Measurements from ENCODE around the gene FRMD8. TPM values are rescaled to one million over a fixed set of nuclear protein-coding genes. Genes with fewer than 3 reads are reported as not detected.

FRMD8 gene
- total RNA-seq, 4 donors from 2014 or later = 19.9 to 31.5 (median 21.3) TPM

DNA sequence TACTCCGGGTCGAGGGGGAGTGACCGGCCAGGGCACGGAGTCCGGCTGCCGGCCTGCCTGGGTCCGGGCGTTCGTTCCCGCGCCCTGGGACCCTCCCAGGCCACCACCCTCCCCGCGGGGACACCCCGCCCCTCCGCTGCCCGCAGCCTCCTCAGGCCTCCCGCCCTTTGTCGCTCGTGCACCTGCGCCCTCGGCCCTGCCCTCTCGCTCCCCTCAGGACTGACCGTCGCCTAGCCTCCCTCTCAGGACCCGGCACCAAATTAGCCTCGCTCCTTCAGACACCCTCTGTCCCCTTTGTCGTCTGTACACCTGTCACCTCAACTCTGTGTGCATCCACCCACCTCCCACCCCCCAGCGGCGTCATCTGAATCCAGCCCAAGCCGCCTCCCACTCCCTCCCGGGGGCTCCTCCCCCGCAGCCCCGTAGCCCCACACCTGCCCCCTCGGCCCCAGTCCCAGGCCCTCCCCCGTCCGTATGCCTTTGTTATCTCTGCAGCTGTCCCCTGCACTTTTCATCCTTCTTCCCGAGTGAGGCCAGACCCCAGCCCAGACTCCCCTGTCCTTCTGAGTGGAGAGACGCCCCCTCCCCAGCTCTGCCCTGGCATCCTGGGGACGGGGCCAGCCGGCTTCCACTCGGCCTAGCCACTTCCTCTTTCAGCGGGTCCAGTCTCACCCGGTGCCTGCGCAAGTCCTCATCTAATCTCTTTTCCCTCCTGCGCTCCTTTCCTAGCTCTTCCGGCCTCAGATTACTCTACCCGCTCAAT lies 31.2 kb upstream of the FRMD8 start:
- H3K4me1 ChIP-seq = peaks cover 0 to 30% (median 18%) of the 10 kb centered on the region in 3 donors
- H3K27me3 ChIP-seq = peaks cover 11% of the 10 kb centered on the region
- H3K27ac ChIP-seq = peak overlapping the region in 3 of 4 donors; percentile 43 to 84 (median 79)
- peak overlapping the region; percentile 41 to 86 for H3K4me3 ChIP-seq
- ATAC-seq = no peak
- no peaks in the 10 kb centered on the region for H3K9me3 ChIP-seq
- H3K36me3 ChIP-seq = peaks cover 0 to 28% of the 10 kb centered on the region in 2 donors
- WGBS, 2 donors (ENCODE audit: low coverage in 1 of 2) = 0% methylated on average over 10 of the region's 47 CpGs; no CpG with 5 or more reads in 1 of the 2 donors
- no peak for TF ChIP-seq POLR2A (IDR thresholded peaks at IDR 0.05)
- no peak for TF ChIP-seq EP300 (IDR thresholded peaks at IDR 0.05)
- TF ChIP-seq CTCF (IDR thresholded peaks at IDR 0.05) = no peak
- no peak for TF ChIP-seq POLR2AphosphoS5 (IDR thresholded peaks at IDR 0.05)

DNA sequence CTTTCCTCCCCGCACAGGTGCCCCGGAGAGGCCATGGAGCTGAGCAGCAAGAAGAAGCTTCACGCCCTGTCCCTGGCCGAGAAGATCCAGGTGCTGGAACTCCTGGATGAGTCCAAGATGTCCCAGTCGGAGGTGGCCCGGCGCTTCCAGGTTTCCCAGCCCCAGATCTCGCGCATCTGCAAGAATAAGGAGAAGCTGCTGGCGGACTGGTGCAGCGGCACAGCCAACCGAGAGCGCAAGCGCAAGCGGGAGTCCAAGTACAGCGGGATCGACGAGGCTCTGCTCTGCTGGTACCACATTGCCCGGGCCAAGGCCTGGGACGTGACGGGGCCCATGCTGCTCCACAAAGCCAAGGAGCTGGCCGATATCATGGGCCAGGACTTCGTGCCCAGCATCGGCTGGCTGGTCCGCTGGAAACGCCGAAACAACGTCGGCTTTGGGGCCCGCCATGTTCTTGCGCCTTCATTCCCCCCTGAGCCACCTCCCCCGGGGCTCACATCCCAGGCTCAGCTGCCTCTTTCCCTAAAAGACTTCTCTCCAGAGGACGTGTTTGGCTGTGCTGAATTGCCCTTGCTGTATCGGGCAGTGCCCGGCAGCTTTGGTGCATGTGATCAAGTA lies 30.6 kb upstream of the FRMD8 start:
- Histone ChIP-seq H3K9me3 (no peaks in the 10 kb centered on the region), H3K27ac (peak overlapping the region in 1 of 4 donors; percentile 79), H3K4me3 (peak overlapping the region in 1 of 2 donors; percentile 86), H3K27me3 (peaks cover 11% of the 10 kb centered on the region), H3K36me3 (peaks cover 0 to 21% of the 10 kb centered on the region in 2 donors), H3K4me1 (peaks cover 0 to 30% (median 18%) of the 10 kb centered on the region in 3 donors)
- ATAC-seq = no peak
- 10 to 46% methylated on average over 6 to 7 of the region's 35 CpGs for WGBS, 2 donors (ENCODE audit: low coverage in 1 of 2)
- TF ChIP-seq POLR2A (IDR thresholded peaks at IDR 0.05) (no peak), EP300 (IDR thresholded peaks at IDR 0.05) (no peak), CTCF (IDR thresholded peaks at IDR 0.05) (no peak), POLR2AphosphoS5 (IDR thresholded peaks at IDR 0.05) (no peak)

DNA sequence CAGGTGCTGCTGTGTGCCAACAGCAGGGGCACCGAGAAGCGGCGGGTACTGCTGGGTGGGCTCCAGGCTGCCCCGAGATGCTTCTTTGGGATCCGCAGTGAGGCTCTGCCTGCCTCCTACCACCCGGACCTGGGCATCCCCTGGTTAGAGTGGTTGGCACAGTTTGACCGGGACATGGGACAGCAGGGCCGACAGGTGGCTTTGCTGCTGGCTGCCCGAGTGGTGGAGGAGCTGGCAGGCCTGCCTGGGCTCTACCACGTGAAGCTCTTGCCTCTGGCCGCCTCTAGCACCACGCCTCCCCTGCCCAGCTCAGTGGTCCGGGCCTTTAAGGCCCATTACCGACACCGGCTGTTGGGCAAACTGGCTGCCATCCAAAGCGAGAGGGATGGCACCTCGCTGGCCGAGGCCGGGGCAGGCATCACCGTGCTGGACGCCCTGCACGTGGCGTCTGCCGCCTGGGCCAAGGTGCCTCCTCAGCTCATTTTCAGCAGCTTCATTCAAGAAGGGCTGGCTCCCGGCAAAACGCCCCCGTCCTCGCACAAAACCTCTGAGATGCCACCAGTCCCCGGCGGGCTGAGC lies 30.0 kb upstream of the FRMD8 start:
- Histone ChIP-seq H3K27ac (no peak overlapping the region), H3K27me3 (peaks cover 11% of the 10 kb centered on the region), H3K9me3 (no peaks in the 10 kb centered on the region), H3K4me1 (peaks cover 0 to 30% (median 18%) of the 10 kb centered on the region in 3 donors), H3K36me3 (peaks cover 0 to 15% of the 10 kb centered on the region in 2 donors), H3K4me3 (no peak overlapping the region)
- WGBS, 2 donors (ENCODE audit: low coverage in 1 of 2) = 91% methylated on average over 8 of the region's 30 CpGs; no CpG with 5 or more reads in 1 of the 2 donors
- ATAC-seq = no peak
- TF ChIP-seq POLR2AphosphoS5 (IDR thresholded peaks at IDR 0.05) (no peak), CTCF (IDR thresholded peaks at IDR 0.05) (no peak), POLR2A (IDR thresholded peaks at IDR 0.05) (no peak), EP300 (IDR thresholded peaks at IDR 0.05) (no peak)

DNA sequence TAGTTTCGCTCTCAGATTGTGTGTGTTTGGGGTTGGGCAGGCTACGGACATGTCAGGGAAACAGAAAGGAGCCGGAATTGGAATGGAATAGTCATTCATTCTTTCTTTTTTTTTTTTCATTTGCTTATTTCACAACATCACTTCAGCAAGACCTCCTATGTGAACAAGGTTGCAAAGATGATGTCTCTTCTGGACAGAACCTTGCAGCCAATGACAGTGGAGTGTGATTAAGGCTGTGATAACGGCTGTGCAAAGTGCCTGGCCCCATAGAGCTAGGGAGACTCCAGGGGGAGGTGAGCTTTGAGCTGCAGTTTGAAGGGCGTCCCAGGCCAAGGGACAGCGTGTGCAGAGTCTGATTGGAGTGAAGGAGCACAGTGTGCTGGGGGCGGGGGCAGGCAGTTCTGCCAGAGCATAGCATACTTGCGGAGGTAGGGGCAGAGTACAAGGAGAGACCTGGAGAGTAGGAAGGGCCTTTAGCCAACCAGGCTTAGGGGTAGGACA lies 28.5 kb upstream of the FRMD8 start:
- TF ChIP-seq EP300 (IDR thresholded peaks at IDR 0.05) (no peak), POLR2AphosphoS5 (IDR thresholded peaks at IDR 0.05) (no peak), POLR2A (IDR thresholded peaks at IDR 0.05) (no peak), CTCF (IDR thresholded peaks at IDR 0.05) (no peak)
- no peaks in the 10 kb centered on the region for H3K9me3 ChIP-seq
- H3K36me3 ChIP-seq = peaks cover 0 to under 1% of the 10 kb centered on the region in 2 donors
- 71 to 92% methylated on average over 5 to 8 of the region's 8 CpGs for WGBS, 2 donors (ENCODE audit: low coverage in 1 of 2)
- no peak overlapping the region for H3K27ac ChIP-seq
- no peak for ATAC-seq
- H3K4me3 ChIP-seq = no peak overlapping the region
- H3K4me1 ChIP-seq = peaks cover 0 to 30% (median 18%) of the 10 kb centered on the region in 3 donors
- H3K27me3 ChIP-seq = peaks cover 11% of the 10 kb centered on the region
